Glutamatergic neuron (in vitro differentiated cells): ENCODE measurements around the gene ZNF709. TPM values are rescaled to one million over a fixed set of nuclear protein-coding genes. Genes with fewer than 3 reads are reported as not detected.
"Not testable (repeated sequence)": the region's sequence is repeated elsewhere in the genome, so short reads cannot be mapped to it uniquely, and the experiment has no call there.

ENCODE experiments used
- DNase-seq: peaks from one replicate; pipeline ENCODE4 v3.0.0; 2022
- H3K27ac Mint-ChIP-seq: one replicate; pipeline ENCODE4 v1.8.0; 2020; ENCODE audit warnings: mild to moderate bottlenecking, mixed read lengths, inconsistent platforms; ENCODE audit not compliant: unreplicated experiment
- H3K27me3 Mint-ChIP-seq: one replicate; pipeline ENCODE4 v1.8.0; 2020; ENCODE audit warnings: mild to moderate bottlenecking, moderate library complexity, mixed read lengths, inconsistent platforms; ENCODE audit not compliant: unreplicated experiment
- H3K36me3 Mint-ChIP-seq: one replicate; pipeline ENCODE4 v1.8.0; 2020; ENCODE audit warnings: mild to moderate bottlenecking, mixed read lengths, inconsistent platforms; ENCODE audit not compliant: unreplicated experiment
- H3K4me1 Mint-ChIP-seq: one replicate; pipeline ENCODE4 v1.8.0; 2020; ENCODE audit warnings: mild to moderate bottlenecking, low read depth, mixed read lengths, inconsistent platforms; ENCODE audit not compliant: unreplicated experiment
- H3K4me3 Mint-ChIP-seq: one replicate; pipeline ENCODE4 v1.8.0; 2020; ENCODE audit warnings: mild to moderate bottlenecking, mixed read lengths, inconsistent platforms; ENCODE audit not compliant: unreplicated experiment
- H3K9me3 Mint-ChIP-seq: one replicate; pipeline ENCODE4 v1.8.0; 2020; ENCODE audit warnings: mild to moderate bottlenecking, moderate library complexity, mixed read lengths, inconsistent platforms; ENCODE audit not compliant: unreplicated experiment
- CTCF ChIP-seq: fragments of 200-600 bp; sonication (generic); IDR thresholded peaks from one replicate; pipeline ENCODE4 v1.5.0; 2021; ENCODE audit not compliant: partially characterized antibody, unreplicated experiment
- total RNA-seq: library from RNA; stranded (reverse); fragmentation: NEBNext Ultra II Directional; extraction: Animal tissue kit (Norgen Biotek cat#: 25700); gene quantifications from one replicate; pipeline ENCODE4 v1.2.1, GENCODE V29; 2021; ENCODE audit not compliant: unreplicated experiment

ZNF709 gene
- total RNA-seq, 1 donor from 2014 or later = 8.7 TPM

GRCh38 chr19:12513531-12514061 is 29.0 kb upstream of the ZNF709 start:
- no peak overlapping the region for H3K4me3 Mint-ChIP-seq
- no peak for TF ChIP-seq CTCF

GRCh38 chr19:12497032-12497431 is 12.4 kb upstream of the ZNF709 start:
- no peak for DNase-seq
- Mint-ChIP-seq H3K9me3 (peaks cover 8% of the 10 kb centered on the region), H3K36me3 (no peaks in the 10 kb centered on the region), H3K27me3 (no peaks in the 10 kb centered on the region), H3K4me3 (no peak overlapping the region), H3K4me1 (no peaks in the 10 kb centered on the region), H3K27ac (no peak overlapping the region)
- no peak for TF ChIP-seq CTCF

More at GRCh38 chr19:12513531-12514061, 29.0 kb upstream of the ZNF709 start:
- Mint-ChIP-seq H3K27ac (no peak overlapping the region), H3K4me1 (no peaks in the 10 kb centered on the region), H3K9me3 (peaks cover 18% of the 10 kb centered on the region), H3K36me3 (peaks cover 30% of the 10 kb centered on the region), H3K27me3 (peaks cover 4% of the 10 kb centered on the region)
- no peak for DNase-seq

- Mint-ChIP-seq H3K4me3 (peak overlapping the region; percentile 87), H3K4me1 (no peaks in the 10 kb centered on the region), H3K27me3 (no peaks in the 10 kb centered on the region), H3K9me3 (peaks cover 8% of the 10 kb centered on the region), H3K36me3 (no peaks in the 10 kb centered on the region), H3K27ac (no peak overlapping the region)
- no peak for TF ChIP-seq CTCF
- no peak for DNase-seq
These were observed 11.9 kb upstream of the ZNF709 start for GRCh38 chr19:12496480-12496879.

GRCh38 chr19:12495002-12495802 is 10.6 kb upstream of the ZNF709 start:
- H3K27ac Mint-ChIP-seq = peak overlapping the region; percentile 76
- H3K27me3 Mint-ChIP-seq = no peaks in the 10 kb centered on the region
- H3K9me3 Mint-ChIP-seq = peaks cover 8% of the 10 kb centered on the region
- DNase-seq = peak; percentile 92
- H3K4me1 Mint-ChIP-seq = no peaks in the 10 kb centered on the region
- TF ChIP-seq CTCF = no peak
- no peaks in the 10 kb centered on the region for H3K36me3 Mint-ChIP-seq
- H3K4me3 Mint-ChIP-seq = peak overlapping the region; percentile 90

GRCh38 chr19:12494260-12494860 is 9.7 kb upstream of the ZNF709 start:
- H3K4me3 Mint-ChIP-seq = peak overlapping the region; percentile 90
- H3K4me1 Mint-ChIP-seq = no peaks in the 10 kb centered on the region
- peaks cover 8% of the 10 kb centered on the region for H3K9me3 Mint-ChIP-seq
- TF ChIP-seq CTCF = no peak
- no peak overlapping the region for H3K27ac Mint-ChIP-seq
- H3K27me3 Mint-ChIP-seq = no peaks in the 10 kb centered on the region
- H3K36me3 Mint-ChIP-seq = no peaks in the 10 kb centered on the region
- DNase-seq = no peak

- H3K4me3 Mint-ChIP-seq = not testable (repeated sequence)
These were observed 1.7 kb upstream of the ZNF709 start for GRCh38 chr19:12486265-12486783.

More at GRCh38 chr19:12486265-12486783, 1.7 kb upstream of the ZNF709 start:
- not testable (repeated sequence) for H3K4me1 Mint-ChIP-seq, H3K27ac Mint-ChIP-seq, H3K36me3 Mint-ChIP-seq, H3K9me3 Mint-ChIP-seq, DNase-seq, H3K27me3 Mint-ChIP-seq
